Ishikawa (cell line): ENCODE measurements around the gene ZMYND19.

Source experiments
- CEBPB ChIP-seq: IDR thresholded peaks from 2 replicates; pipeline ENCODE4 v1.6.1; 2012
- CREB1 ChIP-seq: IDR thresholded peaks from 2 replicates; pipeline ENCODE4 v1.6.1; 2012; ENCODE audit warnings: low read depth
- EGR1 ChIP-seq: IDR thresholded peaks from 2 replicates; pipeline ENCODE4 v1.6.1; 2012
- EP300 ChIP-seq: IDR thresholded peaks from 2 replicates; pipeline ENCODE4 v1.6.1; 2012; ENCODE audit warnings: borderline replicate concordance
- FOXM1 ChIP-seq: IDR thresholded peaks from 2 replicates; pipeline ENCODE4 v1.6.1; 2012; ENCODE audit warnings: low read depth, borderline replicate concordance
- MAX ChIP-seq: IDR thresholded peaks from 2 replicates; pipeline ENCODE4 v1.6.1; 2012
- NFIC ChIP-seq: IDR thresholded peaks from 2 replicates; pipeline ENCODE4 v1.6.1; 2012
- RAD21 ChIP-seq: IDR thresholded peaks from 2 replicates; pipeline ENCODE4 v1.6.1; 2012; ENCODE audit warnings: low read depth
- REST ChIP-seq: IDR thresholded peaks from 2 replicates; pipeline ENCODE4 v1.6.1; 2012; ENCODE audit warnings: low read depth, mild to moderate bottlenecking
- TAF1 ChIP-seq: IDR thresholded peaks from 2 replicates; pipeline ENCODE4 v1.6.1; 2012; ENCODE audit warnings: low read depth, mild to moderate bottlenecking
- TCF12 ChIP-seq: IDR thresholded peaks from 2 replicates; pipeline ENCODE4 v1.6.1; 2012; ENCODE audit warnings: low read depth
- TEAD4 ChIP-seq: IDR thresholded peaks from 2 replicates; pipeline ENCODE4 v1.6.1; 2012
- USF1 ChIP-seq: IDR thresholded peaks from 2 replicates; pipeline ENCODE4 v1.6.1; 2012
- YY1 ChIP-seq: IDR thresholded peaks from 2 replicates; pipeline ENCODE4 v1.6.1; 2012; ENCODE audit warnings: low read depth
- ZBTB7A ChIP-seq: IDR thresholded peaks from 2 replicates; pipeline ENCODE4 v1.6.1; 2012; ENCODE audit warnings: low read depth

ZMYND19 gene

GRCh38 chr9:137602661-137603060, 12.3 kb upstream of the ZMYND19 start:
- TF ChIP-seq EP300 (no peak), RAD21 (no peak)

- no peak for TF ChIP-seq MAX
- TF ChIP-seq TEAD4, result no peak
- TF ChIP-seq ZBTB7A, result no peak
- TF ChIP-seq REST, result no peak
- TF ChIP-seq CEBPB, result no peak
- TF ChIP-seq USF1, result no peak
- no peak for TF ChIP-seq RAD21
- no peak for TF ChIP-seq EP300
Observed at GRCh38 chr9:137598943-137599342, 8.6 kb upstream of the ZMYND19 start.

GRCh38 chr9:137593176-137593575, 2.9 kb upstream of the ZMYND19 start:
- no peak for TF ChIP-seq MAX
- no peak for TF ChIP-seq ZBTB7A
- no peak for TF ChIP-seq NFIC
- no peak for TF ChIP-seq TAF1
- TF ChIP-seq TEAD4, result no peak
- TF ChIP-seq EGR1, result no peak
- TF ChIP-seq REST, result no peak
- no peak for TF ChIP-seq EP300
- no peak for TF ChIP-seq CREB1
- no peak for TF ChIP-seq RAD21

- no peak for TF ChIP-seq TCF12
- TF ChIP-seq ZBTB7A, result no peak
- TF ChIP-seq REST, result no peak
- no peak for TF ChIP-seq RAD21
- TF ChIP-seq FOXM1, result no peak
- TF ChIP-seq TEAD4, result no peak
- TF ChIP-seq TAF1, result no peak
- no peak for TF ChIP-seq CEBPB
Observed at GRCh38 chr9:137592767-137593166, 2.5 kb upstream of the ZMYND19 start.

- TF ChIP-seq EGR1 (no peak), TAF1 (no peak), NFIC (no peak), ZBTB7A (0 out of 2 replicates have a peak, but pooled peaks have one; percentile 3)
Observed at GRCh38 chr9:137590123-137590468, 216 bp downstream of the ZMYND19 start.

- TF ChIP-seq TAF1 (no peak), MAX (no peak; the same call in 1 of the 2 replicates), RAD21 (no peak), EP300 (no peak), CREB1 (no peak), CEBPB (no peak), FOXM1 (no peak), NFIC (no peak), YY1 (no peak), TCF12 (no peak), ZBTB7A (no peak), USF1 (no peak), EGR1 (no peak), TEAD4 (no peak), REST (no peak)
Observed at GRCh38 chr9:137589441-137590122, 730 bp downstream of the ZMYND19 start.
